Activated naive CD8-positive, alpha-beta T cell treated with anti-CD3 and anti-CD28 coated beads, Interleukin-2, amount 10 ng/mL, durations not matched to agents 7 days and 5 days (primary cell): ENCODE results near the gene MAPKAPK5. TPM values are rescaled to one million over a fixed set of nuclear protein-coding genes. Genes with fewer than 3 reads are reported as not detected.

Experiments
- ATAC-seq: fragments of 150-1000 bp; cut with Tn5 transposase; one replicate; pipeline ENCODE4 v1.10.0; 2021; ENCODE audit warnings: low read depth, moderate library complexity
- POLR2A ChIA-PET: fragments of 350-600 bp; sonication (Branson Sonifier 250); formaldehyde crosslinking; loops from one replicate; lab custom pipeline; 2021; ENCODE audit warnings: antibody characterized with exemption; lab: Charles Lee
- DNase-seq: peaks from one replicate; pipeline ENCODE4 v3.0.0; 2021
- H3K27ac Mint-ChIP-seq: one replicate; pipeline ENCODE4 v1.8.0; 2022; ENCODE audit warnings: mild to moderate bottlenecking, mixed read lengths
- H3K27me3 Mint-ChIP-seq: one replicate; pipeline ENCODE4 v1.8.0; 2022; ENCODE audit warnings: mild to moderate bottlenecking, moderate library complexity, mixed read lengths
- H3K36me3 Mint-ChIP-seq: one replicate; pipeline ENCODE4 v1.8.0; 2021; ENCODE audit warnings: mild to moderate bottlenecking, mixed read lengths
- H3K4me1 Mint-ChIP-seq: one replicate; pipeline ENCODE4 v1.8.0; 2021; ENCODE audit warnings: mixed read lengths
- H3K4me3 Mint-ChIP-seq: one replicate; pipeline ENCODE4 v1.8.0; 2022; ENCODE audit warnings: mild to moderate bottlenecking, moderate library complexity, mixed read lengths
- H3K9me3 Mint-ChIP-seq: one replicate; pipeline ENCODE4 v1.8.0; 2021; ENCODE audit warnings: mixed read lengths
- total RNA-seq, 2 experiments: library from RNA; stranded (reverse); gene quantifications; one replicate each; pipeline ENCODE4 v1.2.3, GENCODE V29; 2021

The MAPKAPK5 gene
- total RNA-seq, 2 experiments from 2014 or later = 52.5 to 63.7 TPM

- DNase-seq (no peak), ATAC-seq (no peak)
- H3K9me3 Mint-ChIP-seq = no peaks in the 10 kb centered on the region
- peaks cover 37% of the 10 kb centered on the region for H3K36me3 Mint-ChIP-seq
- H3K4me1 Mint-ChIP-seq = peaks cover 3% of the 10 kb centered on the region
- H3K27ac Mint-ChIP-seq = no peak overlapping the region
- POLR2A ChIA-PET = no interaction called here
- no peaks in the 10 kb centered on the region for H3K27me3 Mint-ChIP-seq
- H3K4me3 Mint-ChIP-seq = no peak overlapping the region
Observed at GRCh38 chr12:111870706-111871105, 28.7 kb downstream of the MAPKAPK5 start.

GRCh38 chr12:111873113-111873512 is 31.1 kb downstream of the MAPKAPK5 start:
- Mint-ChIP-seq H3K9me3 (no peaks in the 10 kb centered on the region), H3K27ac (no peak overlapping the region), H3K36me3 (peaks cover 38% of the 10 kb centered on the region), H3K4me3 (no peak overlapping the region), H3K27me3 (no peaks in the 10 kb centered on the region), H3K4me1 (no peaks in the 10 kb centered on the region)
- POLR2A ChIA-PET = interaction anchor here (0.9 kb wide), 1 partner anchor 19 kb away, joined by 3 read pairs; no protein-coding TSS in a partner anchor
- DNase-seq (no peak), ATAC-seq (no peak)

DNA sequence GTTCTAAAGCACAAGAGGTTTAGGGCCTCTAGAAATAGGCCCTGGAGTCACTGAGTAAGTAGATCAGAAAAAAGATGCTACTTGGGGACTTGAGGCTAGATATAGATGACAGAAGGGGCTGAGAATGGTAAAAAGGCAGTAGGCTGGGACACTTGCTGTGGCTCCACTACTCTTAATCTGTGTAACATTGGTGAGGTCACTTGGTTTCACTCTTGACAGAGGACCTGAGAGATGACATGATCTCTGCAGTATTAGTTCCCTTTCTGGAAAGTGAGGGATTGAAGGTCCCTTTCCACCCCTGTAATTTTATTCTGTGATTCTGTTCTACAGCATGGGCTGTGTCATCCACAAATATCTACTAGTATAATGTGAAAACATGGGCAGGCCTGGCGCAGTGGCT is 39.7 kb downstream of the MAPKAPK5 start:
- POLR2A ChIA-PET = no interaction called here
- no peak for ATAC-seq
- H3K27me3 Mint-ChIP-seq = no peaks in the 10 kb centered on the region
- no peaks in the 10 kb centered on the region for H3K4me1 Mint-ChIP-seq
- DNase-seq = no peak
- H3K36me3 Mint-ChIP-seq = peaks cover 14% of the 10 kb centered on the region
- H3K9me3 Mint-ChIP-seq = no peaks in the 10 kb centered on the region
- no peak overlapping the region for H3K4me3 Mint-ChIP-seq
- H3K27ac Mint-ChIP-seq = no peak overlapping the region

DNA sequence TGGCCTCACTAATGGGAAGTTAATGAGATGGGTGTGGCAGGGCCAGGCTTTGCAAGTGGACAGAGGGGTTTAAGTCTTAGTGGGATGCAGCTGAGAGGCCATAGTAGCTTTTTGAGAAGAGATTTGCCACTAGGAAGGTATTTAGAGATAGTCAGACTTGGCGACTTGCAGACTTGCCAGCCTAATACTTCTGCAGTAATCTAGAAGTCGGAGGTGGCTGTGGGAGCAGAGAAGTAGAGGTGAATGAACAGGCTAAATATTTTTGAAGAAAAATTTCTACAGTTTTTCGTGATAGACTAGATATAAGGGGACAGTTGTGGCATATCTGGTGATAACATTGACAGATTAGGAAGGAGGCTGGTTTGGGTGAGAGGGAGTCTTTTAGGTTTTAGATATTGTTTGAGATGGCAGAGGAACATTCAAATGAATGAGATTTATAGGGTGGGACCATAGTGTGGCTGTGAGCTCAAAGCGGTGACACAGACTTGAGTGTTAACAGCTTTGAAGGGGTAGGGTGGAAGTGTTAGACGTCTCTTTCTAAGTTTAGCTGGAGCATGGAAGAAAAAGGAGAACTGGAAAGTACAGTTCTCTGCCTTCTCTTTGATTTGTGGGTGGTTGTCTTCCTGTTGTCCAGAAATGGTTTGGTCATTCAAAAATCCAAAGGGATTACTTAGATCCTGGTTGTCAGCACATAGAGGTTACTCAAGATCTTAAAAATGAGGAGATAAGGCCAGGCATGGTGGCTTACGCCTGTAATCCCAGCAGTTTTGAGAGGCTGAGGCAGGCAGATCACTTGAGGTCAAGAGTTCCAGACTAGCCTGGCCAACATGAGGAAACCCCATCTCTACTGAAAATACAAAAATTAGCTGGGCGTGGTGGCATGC is 44.9 kb downstream of the MAPKAPK5 start:
- peaks cover 24% of the 10 kb centered on the region for H3K36me3 Mint-ChIP-seq
- H3K27ac Mint-ChIP-seq = no peak overlapping the region
- no peak overlapping the region for H3K4me3 Mint-ChIP-seq
- no peaks in the 10 kb centered on the region for H3K4me1 Mint-ChIP-seq
- DNase-seq (no peak), ATAC-seq (no peak)
- H3K9me3 Mint-ChIP-seq = no peaks in the 10 kb centered on the region
- POLR2A ChIA-PET = no interaction called here
- H3K27me3 Mint-ChIP-seq = no peaks in the 10 kb centered on the region

- POLR2A ChIA-PET = no interaction called here
- Mint-ChIP-seq H3K27ac (no peak overlapping the region), H3K36me3 (peaks cover 28% of the 10 kb centered on the region), H3K4me1 (no peaks in the 10 kb centered on the region), H3K9me3 (no peaks in the 10 kb centered on the region), H3K4me3 (no peak overlapping the region), H3K27me3 (no peaks in the 10 kb centered on the region)
- ATAC-seq (no peak), DNase-seq (no peak)
Observed at GRCh38 chr12:111887926-111888745, 46.1 kb downstream of the MAPKAPK5 start.

GRCh38 chr12:111893287-111893686 is 51.3 kb downstream of the MAPKAPK5 start:
- POLR2A ChIA-PET = no interaction called here
- no peaks in the 10 kb centered on the region for H3K27me3 Mint-ChIP-seq
- no peak overlapping the region for H3K27ac Mint-ChIP-seq
- H3K4me1 Mint-ChIP-seq = no peaks in the 10 kb centered on the region
- DNase-seq (no peak), ATAC-seq (no peak)
- no peaks in the 10 kb centered on the region for H3K9me3 Mint-ChIP-seq
- no peak overlapping the region for H3K4me3 Mint-ChIP-seq
- H3K36me3 Mint-ChIP-seq = peaks cover 23% of the 10 kb centered on the region

DNA sequence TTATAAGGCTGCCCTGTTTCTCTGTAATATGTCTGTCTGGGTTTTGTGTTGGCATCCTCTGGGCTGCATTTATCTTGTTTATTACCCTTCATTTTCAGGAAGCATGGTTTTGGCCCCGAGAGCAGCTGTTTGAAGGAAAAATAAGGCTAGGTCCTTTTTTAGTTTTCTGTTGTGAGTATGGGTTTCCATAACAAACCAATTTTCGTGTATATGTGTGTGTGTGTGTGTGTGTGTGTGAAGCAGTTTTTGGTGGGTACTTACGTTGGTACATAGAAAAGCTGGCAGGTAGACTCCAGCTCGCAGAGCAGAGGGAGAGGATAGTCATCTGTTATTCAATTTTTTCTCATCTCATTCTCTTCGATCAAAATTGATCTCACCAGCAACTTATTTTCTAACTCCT is 52.5 kb downstream of the MAPKAPK5 start:
- POLR2A ChIA-PET = no interaction called here
- no peaks in the 10 kb centered on the region for H3K4me1 Mint-ChIP-seq
- no peaks in the 10 kb centered on the region for H3K9me3 Mint-ChIP-seq
- ATAC-seq (no peak), DNase-seq (no peak)
- no peak overlapping the region for H3K27ac Mint-ChIP-seq
- H3K27me3 Mint-ChIP-seq = no peaks in the 10 kb centered on the region
- H3K36me3 Mint-ChIP-seq = peaks cover 22% of the 10 kb centered on the region
- no peak overlapping the region for H3K4me3 Mint-ChIP-seq

DNA sequence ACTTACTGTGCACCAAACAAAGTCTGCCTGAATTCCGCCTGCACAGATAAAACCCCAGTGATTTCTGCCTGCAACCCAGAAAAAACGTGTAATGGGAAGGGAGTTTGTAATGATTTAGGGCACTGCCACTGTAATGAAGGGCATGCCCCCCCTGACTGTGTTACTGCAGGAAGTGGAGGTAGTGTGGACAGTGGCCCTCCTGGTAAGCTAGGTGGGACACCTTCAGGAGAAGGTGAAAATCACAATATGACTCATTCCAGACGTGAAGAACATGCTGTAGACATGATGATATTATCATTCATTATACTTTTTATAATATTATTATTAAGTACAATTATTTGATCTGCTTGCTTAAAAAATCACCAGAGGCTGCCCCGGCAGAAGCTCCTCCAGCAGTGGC is 59.2 kb downstream of the MAPKAPK5 start:
- Mint-ChIP-seq H3K4me3 (no peak overlapping the region), H3K4me1 (peaks cover 3% of the 10 kb centered on the region), H3K27ac (no peak overlapping the region), H3K36me3 (peaks cover 24% of the 10 kb centered on the region), H3K27me3 (no peaks in the 10 kb centered on the region), H3K9me3 (peaks cover 2% of the 10 kb centered on the region)
- DNase-seq = no peak
- no peak for ATAC-seq
- POLR2A ChIA-PET = no interaction called here

GRCh38 chr12:111904446-111904975 is 62.5 kb downstream of the MAPKAPK5 start:
- no peak overlapping the region for H3K4me3 Mint-ChIP-seq
- H3K4me1 Mint-ChIP-seq = peaks cover 3% of the 10 kb centered on the region
- peaks cover 13% of the 10 kb centered on the region for H3K9me3 Mint-ChIP-seq
- POLR2A ChIA-PET = interaction anchor here (0.7 kb wide), 1 partner anchor 376 kb away, joined by 3 read pairs; no protein-coding TSS in a partner anchor
- peaks cover 30% of the 10 kb centered on the region for H3K36me3 Mint-ChIP-seq
- no peak overlapping the region for H3K27ac Mint-ChIP-seq
- H3K27me3 Mint-ChIP-seq = no peaks in the 10 kb centered on the region
- no peak for DNase-seq
- ATAC-seq = no peak

- Mint-ChIP-seq H3K4me1 (peaks cover 3% of the 10 kb centered on the region), H3K36me3 (peaks cover 31% of the 10 kb centered on the region), H3K27ac (no peak overlapping the region)
Observed at GRCh38 chr12:111905502-111905901, 63.5 kb downstream of the MAPKAPK5 start.

GRCh38 chr12:111907740-111908139 is 65.7 kb downstream of the MAPKAPK5 start:
- no peaks in the 10 kb centered on the region for H3K4me1 Mint-ChIP-seq
- ATAC-seq (no peak), DNase-seq (no peak)
- peaks cover 13% of the 10 kb centered on the region for H3K9me3 Mint-ChIP-seq
- H3K27me3 Mint-ChIP-seq = no peaks in the 10 kb centered on the region
- no peak overlapping the region for H3K4me3 Mint-ChIP-seq
- POLR2A ChIA-PET = no interaction called here
- no peak overlapping the region for H3K27ac Mint-ChIP-seq
- H3K36me3 Mint-ChIP-seq = peaks cover 33% of the 10 kb centered on the region

More at GRCh38 chr12:111905502-111905901, 63.5 kb downstream of the MAPKAPK5 start:
- POLR2A ChIA-PET = no interaction called here
- H3K9me3 Mint-ChIP-seq = peaks cover 13% of the 10 kb centered on the region
- ATAC-seq (no peak), DNase-seq (no peak)
- no peak overlapping the region for H3K4me3 Mint-ChIP-seq
- H3K27me3 Mint-ChIP-seq = no peaks in the 10 kb centered on the region

DNA sequence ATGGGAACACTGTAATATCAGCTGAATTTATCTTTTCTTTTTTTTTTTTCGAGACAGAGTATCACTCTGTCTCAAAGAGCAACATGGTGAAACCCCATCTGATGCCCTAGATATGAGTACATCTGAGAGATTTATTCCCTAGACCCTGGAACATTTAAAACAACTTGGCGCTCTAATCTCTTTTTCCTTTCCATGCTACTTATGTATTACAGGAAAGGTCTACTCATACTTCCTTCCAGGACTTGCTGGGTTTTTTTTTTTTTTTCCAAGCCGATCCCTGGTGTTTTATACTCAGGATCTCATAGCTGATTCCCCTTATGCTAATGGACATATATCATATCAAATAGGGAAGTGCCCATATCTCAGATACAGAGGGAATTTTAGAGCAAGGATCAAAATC is 83.1 kb downstream of the MAPKAPK5 start:
- Mint-ChIP-seq H3K36me3 (no peaks in the 10 kb centered on the region), H3K27me3 (no peaks in the 10 kb centered on the region), H3K4me1 (no peaks in the 10 kb centered on the region), H3K4me3 (no peak overlapping the region), H3K27ac (no peak overlapping the region), H3K9me3 (no peaks in the 10 kb centered on the region)
- ATAC-seq = no peak
- POLR2A ChIA-PET = no interaction called here
- no peak for DNase-seq

DNA sequence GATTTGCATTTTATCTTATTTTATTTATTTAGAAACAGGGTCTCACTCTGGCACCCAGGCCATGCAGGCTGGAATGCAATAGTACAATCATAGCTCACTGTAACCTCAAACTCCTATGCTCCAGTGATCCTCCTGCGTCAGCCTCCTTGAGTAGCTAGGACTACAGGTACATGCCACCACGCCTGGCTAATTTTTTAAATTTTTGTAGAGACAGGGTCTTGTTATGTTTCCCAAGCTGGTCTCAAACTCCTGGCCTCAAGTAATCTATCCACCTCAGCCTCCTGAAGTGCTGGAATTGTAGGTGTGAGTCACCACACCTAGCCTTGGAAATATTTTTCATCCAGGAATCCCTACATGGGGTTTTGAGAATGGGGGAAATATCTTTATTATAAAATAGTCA is 84.6 kb downstream of the MAPKAPK5 start:
- no peak overlapping the region for H3K4me3 Mint-ChIP-seq
- H3K27ac Mint-ChIP-seq = no peak overlapping the region
- H3K9me3 Mint-ChIP-seq = no peaks in the 10 kb centered on the region
- POLR2A ChIA-PET = no interaction called here
- DNase-seq (no peak), ATAC-seq (no peak)
- H3K4me1 Mint-ChIP-seq = no peaks in the 10 kb centered on the region
- H3K36me3 Mint-ChIP-seq = no peaks in the 10 kb centered on the region
- no peaks in the 10 kb centered on the region for H3K27me3 Mint-ChIP-seq
